ENCODE results near the gene ACTA2.
"Not testable (repeated sequence)": the region's sequence is repeated elsewhere in the genome, so short reads cannot be mapped to it uniquely, and the experiment has no call there.

Gene ACTA2

DNA sequence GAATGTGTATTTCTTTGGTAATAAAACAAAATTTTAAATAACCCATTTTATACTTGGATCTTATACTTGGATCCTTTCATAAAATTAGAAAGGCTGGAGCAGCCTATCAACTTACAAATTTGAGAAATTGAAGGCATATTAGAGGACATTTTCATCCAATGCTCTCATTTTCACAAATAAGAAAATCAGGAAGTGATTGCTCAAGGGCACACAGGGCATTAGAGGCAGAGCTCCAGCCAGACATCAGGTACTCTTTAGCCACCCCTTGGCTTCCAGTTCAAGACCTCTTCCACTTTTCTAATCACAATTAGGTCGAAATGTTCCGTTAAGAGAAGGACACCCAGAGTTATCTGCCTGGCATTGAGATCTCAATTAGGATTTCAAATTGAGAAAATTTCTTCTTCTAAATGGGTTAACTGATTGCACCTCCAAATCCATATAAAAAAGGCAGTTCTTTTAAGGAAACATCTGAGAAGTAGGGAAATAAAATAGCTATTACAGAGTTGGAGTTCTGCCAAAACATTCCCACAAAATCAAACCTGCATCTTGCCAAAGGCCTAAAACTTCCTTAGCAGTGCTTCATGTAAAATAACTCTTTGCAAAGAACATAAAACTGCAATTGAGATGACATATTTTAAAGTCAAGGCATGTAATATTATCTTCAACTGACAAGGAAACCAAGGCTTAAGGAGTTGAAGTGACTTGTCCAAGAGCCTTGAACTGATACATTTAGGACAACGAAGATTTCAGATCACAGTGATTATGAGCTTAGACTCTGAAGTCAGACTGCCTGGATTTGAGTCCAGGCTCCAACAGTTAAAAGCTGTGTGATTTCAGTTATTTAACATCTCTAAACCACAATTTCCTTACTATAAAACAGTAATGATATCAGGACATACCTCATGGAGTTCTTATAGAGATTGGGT is 2.4 kb downstream of the ACTA2 start:
- DNase-seq (ENCODE audit: low read depth in 2 of 2, low spot score in 1 of 2): no peak

DNA sequence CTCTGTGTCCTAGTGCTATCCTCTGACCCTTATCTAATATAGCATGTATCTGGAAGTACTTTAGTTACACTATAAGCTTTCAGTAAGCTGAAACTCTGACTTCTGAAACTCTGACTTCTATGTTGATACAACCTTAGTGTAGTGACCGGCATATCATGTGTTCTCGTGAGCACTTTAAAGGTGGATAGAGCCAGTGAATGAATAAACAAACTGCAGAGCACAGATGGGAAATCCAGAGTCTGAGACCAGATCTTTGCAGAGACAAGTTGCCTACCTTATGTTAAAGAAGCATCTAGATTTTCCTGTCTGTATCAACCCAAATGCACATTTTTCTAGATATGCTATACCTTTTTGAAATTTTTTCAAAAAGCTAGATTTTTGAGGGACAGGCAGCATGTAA is 3.5 kb downstream of the ACTA2 start:
- DNase-seq (ENCODE audit: low read depth in 2 of 2, low spot score in 1 of 2): no peak

DNA sequence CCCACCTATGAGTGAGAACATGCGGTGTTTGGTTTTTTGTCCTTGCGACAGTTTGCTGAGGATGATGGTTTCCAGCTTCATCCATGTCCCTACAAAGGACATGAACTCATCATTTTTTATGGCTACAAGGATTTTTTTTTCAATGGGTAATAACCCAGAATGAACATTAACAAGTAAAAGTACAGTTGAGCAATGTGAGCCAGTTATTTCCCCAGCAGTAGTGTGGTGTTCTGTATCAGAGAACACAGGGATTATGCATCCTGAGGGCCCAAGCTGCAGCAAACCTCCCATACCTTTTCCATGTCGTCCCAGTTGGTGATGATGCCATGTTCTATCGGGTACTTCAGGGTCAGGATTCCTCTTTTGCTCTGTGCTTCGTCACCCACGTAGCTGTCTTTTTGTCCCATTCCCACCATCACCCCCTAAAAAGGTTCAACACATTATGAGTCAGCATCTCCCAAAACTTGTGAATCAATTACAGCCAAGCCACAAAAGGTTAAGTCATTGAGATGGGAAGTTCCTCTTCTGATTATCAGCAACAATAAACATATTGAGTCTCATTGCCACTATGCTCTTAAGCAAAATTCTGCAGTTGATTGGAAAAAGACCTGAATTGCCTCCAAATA is 5.5 kb downstream of the ACTA2 start:
- no peak for DNase-seq (ENCODE audit: low read depth in 2 of 2, low spot score in 1 of 2)

DNA sequence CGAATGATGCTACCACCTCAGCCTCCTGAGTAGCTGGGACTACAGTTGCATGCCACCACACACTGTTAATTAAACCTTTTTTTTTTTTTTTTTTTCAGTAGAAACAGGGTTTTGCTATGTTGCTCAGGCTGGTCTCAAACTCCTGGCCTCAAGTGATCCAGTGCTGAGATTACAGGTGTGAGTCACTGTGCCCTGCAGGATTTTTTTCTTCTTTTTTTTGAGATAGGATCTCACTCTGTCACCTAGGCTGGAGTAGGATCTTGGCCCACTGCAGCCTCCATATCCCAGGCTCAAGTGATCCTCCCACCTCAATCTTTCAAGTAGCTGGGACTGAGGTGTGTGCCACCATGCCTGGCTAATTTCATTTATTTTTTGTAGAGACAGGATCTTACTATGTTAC is 6.4 kb downstream of the ACTA2 start:
- no peak for DNase-seq (ENCODE audit: low read depth in 2 of 2, low spot score in 1 of 2)

DNA sequence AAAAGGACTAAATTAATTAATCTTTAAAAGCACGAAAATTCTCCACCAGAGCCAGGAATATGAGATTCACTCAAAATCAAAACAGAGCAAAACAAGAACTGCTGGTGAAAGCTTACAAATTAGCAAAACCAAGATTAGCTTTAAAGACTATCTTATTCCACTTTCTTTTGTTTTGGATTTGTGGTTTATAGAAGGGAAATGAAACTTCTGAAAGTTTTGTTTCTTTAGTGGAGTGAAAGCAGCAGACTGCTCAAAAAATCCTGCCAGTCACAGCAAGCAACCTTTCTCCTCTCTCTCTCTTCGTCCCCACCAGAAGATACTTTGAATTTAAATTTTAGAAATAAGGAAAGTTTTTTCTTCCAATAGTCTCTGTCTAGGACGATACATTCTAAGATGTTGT is 7.8 kb downstream of the ACTA2 start:
- DNase-seq (ENCODE audit: low read depth in 2 of 2, low spot score in 1 of 2): no peak

DNA sequence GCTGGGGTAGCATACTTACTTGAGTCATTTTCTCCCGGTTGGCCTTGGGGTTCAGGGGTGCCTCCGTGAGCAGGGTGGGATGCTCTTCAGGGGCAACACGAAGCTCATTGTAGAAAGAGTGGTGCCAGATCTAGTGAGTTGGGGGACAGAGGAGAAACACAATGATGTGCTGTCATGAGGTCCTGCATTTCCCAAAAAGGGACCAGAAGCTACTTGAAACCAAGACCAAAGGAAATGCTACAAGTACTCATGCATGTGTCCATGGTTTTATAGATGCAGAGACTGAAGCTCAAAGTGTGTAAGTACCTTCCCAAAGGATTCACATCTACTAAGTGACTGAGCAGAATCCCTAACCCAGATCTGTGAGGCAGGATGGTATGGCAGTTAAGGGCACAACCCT is 8.8 kb downstream of the ACTA2 start:
- DNase-seq (ENCODE audit: low read depth in 2 of 2, low spot score in 1 of 2): no peak

DNA sequence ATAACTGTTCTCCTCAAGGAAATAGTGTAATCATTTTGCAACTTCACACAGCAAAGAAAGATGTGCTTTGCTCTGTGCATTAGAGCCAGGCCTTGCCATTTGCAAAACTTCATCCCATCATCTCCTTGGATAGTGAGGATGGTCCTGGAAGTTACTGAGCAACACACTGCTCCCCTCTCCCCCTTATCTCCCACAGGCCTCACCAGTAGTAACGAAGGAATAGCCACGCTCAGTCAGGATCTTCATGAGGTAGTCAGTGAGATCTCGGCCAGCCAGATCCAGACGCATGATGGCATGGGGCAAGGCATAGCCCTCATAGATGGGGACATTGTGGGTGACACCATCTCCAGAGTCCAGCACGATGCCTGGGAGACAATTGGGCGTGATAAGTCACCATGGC is 11.5 kb downstream of the ACTA2 start:
- DNase-seq (ENCODE audit: low read depth in 2 of 2, low spot score in 1 of 2): no peak

DNA sequence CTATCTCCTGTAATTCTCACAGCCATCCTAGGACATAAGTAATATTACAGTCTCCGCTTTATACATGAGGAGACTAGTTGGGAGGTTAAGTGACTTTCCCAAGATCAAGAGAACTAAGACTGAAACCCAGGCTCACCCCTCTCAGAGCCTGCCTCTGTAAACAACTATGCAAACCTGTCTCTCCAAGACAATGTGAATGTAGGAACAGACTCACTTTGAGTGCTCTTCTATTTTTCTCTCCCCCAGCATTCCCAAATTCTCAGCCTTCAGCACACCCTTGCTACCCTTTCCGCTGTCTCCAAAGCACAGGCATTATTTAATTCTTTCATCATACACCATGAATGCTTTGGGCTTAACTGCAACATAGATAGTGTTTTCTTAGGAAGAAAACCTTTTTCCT is 13.6 kb downstream of the ACTA2 start:
- DNase-seq (ENCODE audit: low read depth in 2 of 2, low spot score in 1 of 2): no peak

DNA sequence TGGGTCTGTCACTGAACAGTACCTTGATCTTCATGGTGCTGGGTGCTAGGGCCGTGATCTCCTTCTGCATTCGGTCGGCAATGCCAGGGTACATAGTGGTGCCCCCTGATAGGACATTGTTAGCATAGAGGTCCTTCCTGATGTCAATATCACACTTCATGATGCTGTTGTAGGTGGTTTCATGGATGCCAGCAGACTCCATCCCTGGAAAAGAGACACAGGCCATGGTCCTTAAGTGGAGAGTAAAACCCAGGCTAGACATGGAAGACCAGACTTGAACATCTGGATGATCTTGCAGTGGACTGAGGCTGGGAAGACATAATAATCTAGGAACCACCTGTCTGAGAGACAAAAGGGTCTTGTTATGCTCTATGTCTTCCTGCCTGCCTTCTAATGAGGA is 14.5 kb downstream of the ACTA2 start:
- no peak for DNase-seq (ENCODE audit: low read depth in 2 of 2, low spot score in 1 of 2)

DNA sequence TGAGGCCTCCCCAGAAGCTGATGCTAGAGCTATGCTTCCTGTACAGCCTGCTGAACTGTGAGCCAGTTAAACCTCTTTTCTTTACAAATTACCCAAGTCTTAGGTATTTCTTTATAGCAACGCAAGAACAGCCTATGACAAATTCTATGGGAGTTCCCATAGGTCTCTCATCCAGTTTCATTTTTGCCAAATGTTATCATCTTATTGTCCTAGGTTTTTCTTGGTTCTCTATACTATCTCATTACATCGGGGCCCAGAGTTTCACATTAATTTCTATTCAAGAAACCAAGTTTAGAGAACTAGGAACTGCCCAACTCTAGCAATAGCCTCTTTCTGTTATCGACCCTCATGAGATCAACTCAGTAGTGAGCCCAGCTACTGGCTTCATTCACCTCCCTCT is 15.9 kb downstream of the ACTA2 start:
- DNase-seq (ENCODE audit: low read depth in 2 of 2, low spot score in 1 of 2): no peak

DNA sequence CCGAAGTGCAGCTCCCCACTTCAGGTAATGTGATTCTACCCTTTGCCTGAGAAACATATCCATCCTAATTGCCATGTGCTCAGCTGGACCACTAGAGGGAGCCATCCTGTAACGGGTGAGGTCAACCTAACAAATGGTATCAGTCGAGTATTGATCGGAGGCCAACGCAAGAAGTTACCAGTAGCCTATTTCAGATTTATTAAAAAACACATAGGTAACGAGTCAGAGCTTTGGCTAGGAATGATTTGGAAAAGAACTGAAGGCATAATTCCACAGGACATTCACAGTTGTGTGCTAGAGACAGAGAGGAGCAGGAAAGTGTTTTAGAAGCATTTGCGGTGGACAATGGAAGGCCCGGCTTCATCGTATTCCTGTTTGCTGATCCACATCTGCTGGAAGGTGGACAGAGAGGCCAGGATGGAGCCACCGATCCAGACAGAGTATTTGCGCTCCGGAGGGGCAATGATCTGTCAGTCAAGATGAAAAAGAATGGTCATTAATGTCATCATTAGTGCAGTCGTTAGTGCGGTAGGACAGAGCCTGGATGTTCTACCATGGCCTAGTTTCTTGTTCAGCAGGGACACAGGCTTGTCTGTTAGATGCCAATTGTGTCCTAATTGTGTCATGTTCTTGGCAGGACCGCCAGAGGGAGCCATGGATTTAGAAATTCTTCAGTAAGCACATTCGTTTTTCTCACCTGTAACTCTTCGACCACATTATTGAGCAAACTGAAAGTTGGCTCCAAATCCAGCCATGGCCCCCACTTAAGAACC is 17.5 kb downstream of the ACTA2 start:
- peak; percentile 33 to 35 for DNase-seq (ENCODE audit: low read depth in 2 of 2, low spot score in 1 of 2)

DNA sequence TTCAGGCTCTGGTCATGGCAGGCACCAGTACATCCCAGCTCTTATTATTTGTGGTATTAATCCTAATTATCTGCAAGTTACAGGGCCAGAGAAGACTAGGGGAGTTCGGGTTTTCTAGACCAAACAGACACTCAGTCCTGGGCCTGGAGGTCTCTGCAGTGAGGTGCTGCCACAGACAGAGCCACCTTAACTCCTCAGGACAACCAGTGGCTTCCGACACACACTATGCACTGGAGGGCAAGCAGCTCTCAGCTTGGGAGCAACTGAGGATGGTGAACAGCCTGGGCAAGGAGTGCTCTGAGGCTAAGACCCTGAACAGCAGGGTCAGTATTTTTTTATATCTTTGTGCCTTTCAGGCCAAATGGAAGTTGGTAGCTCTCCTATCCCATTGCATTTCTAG is 19.0 kb downstream of the ACTA2 start:
- DNase-seq (ENCODE audit: low read depth in 2 of 2, low spot score in 1 of 2): no peak

DNA sequence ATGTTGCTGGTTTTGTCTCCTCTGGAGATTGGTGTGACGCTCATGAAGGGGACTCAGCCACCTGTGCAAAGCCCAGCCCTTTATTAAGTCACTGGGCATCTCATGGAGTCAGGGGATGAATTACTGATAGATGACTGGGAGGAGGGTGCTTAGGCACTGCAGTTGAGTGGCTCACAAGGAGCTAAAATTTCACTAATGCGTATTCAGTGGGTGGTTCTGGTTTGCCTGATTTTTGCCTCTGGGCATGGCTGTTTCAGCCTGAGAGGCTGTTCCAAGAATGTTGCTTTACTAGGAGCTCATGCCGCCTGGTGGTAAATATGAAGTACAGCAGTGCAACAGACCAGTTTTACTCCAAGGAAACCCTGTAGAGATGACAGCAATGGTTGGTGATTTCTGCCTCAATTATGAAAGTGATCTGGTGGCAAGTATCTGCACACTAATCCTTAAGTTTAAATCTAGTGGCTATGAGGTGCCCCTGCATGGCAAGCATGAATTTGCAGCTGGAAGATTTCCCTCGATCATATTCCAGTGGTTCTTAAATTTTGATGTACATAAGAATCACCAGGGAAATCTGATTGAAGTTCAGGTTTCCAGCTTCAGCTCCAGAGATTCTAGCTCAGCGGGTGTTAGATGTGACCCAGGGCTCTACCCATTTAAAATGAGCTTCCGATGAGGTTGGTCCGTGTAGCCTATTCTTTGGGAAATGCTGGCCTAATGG is 19.9 kb downstream of the ACTA2 start:
- peak; percentile 7 to 9 for DNase-seq (ENCODE audit: low read depth in 2 of 2, low spot score in 1 of 2)

DNA sequence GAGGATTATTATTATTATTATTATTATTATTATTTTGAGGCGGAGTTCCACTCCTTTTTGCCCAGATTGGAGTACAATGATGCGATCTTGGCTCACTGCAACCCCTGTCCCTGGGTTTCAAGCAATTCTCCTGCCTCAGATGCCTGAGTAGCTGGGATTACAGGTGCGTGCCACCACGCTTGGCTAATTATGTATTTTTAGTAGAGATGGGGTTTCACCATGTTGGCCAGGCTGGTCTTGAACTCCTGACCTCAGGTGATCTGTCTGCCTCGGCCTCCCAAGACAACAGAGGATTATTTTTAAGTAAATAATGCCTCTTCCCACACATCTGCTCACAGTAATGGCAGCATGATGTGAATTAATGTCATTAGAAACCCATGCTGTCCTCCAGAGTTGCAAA is 20.5 kb downstream of the ACTA2 start:
- DNase-seq (ENCODE audit: low read depth in 2 of 2, low spot score in 1 of 2): not testable (repeated sequence)

DNA sequence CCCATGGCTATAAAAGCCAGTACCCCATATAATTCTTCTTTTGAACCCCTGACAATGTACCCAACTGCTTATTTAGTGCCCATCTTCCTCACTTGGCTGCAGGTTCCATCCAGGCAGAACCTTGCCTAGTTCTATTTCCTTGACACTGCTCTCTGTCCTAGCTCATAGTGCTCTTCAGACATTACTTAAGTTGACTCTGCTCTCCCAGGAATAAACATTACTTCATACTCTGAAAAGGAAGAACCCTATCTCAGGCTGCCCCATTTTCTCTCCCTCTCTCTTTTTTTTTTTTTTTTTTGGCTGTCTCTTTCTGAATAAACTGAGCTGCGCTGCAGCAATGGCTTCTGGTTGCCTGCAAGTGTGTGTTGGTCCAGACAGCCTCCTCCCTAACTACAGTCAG is 21.0 kb downstream of the ACTA2 start:
- no peak for DNase-seq (ENCODE audit: low read depth in 2 of 2, low spot score in 1 of 2)

DNA sequence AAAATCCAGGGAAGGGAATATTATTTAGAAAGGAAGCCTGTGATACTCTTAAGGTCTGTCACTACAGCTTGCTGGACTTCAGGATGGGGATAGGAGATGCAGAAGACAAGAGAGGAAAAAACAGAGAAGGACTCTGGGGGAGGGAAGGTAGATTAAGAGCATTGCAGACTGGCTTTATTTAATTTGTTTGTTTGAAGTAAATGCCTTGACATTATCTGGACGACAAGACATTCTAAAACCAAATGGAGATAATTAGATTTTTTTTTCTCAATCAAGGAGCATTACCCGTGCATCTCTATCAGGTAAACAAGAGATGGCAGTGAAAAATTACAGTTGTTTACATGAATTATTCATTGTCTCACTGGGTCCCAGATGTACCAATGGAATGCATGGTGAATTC is 24.3 kb downstream of the ACTA2 start:
- DNase-seq (ENCODE audit: low read depth in 2 of 2, low spot score in 1 of 2): no peak

DNA sequence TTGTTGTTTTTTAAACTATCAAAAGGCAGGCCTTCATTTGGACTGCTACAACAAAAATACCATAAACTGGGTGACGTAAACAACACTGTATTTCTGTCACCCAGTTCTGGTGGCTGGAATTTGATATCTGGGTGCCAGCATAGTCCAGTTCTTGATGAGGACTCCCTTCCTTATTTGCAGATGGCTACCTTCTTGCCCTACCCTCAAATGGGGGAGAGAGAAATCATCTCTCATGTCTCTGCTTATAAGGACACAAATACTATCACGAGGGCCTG is 25.2 kb downstream of the ACTA2 start:
- DNase-seq (ENCODE audit: low read depth in 2 of 2, low spot score in 1 of 2): no peak

DNA sequence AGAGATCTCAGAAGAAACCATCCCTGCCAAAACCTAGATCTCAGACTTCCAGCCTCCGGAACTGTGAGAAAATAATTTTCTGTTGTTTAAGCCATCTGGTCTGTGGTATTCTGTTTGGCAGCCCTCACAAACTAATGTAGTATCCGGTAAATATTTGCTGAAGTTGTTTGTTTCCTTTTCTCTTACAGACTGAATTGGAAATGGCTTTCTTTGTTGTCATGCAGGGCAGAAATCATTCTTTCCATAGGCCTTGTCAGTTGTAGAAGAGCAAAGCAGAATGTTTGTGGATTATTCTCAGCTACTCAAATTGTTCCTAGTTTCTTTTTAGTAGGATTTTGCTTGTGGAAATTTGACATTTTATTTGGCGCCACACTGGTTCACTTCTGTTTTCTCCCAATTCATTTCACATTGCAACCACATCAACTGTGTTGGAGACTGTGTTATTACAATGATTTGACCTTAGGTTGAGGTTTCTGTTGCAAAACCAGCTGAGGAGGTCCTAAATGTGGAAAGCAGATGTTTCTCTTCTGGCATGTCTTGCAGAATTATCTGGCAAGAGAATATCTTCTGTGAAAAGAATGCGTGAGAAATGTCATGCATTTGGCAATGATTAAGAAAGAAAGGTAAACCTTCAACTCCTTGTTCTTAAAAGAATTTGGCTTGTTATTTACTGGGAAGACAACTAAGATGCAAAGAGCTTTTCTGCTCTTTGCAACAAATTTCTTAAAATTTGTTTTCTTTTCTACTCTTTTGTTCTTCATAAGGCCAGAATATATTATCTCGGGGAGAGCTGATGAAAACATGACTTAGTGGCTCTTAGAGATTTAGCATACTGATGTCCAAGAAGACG is 25.8 kb downstream of the ACTA2 start:
- DNase-seq (ENCODE audit: low read depth in 2 of 2, low spot score in 1 of 2): no peak

DNA sequence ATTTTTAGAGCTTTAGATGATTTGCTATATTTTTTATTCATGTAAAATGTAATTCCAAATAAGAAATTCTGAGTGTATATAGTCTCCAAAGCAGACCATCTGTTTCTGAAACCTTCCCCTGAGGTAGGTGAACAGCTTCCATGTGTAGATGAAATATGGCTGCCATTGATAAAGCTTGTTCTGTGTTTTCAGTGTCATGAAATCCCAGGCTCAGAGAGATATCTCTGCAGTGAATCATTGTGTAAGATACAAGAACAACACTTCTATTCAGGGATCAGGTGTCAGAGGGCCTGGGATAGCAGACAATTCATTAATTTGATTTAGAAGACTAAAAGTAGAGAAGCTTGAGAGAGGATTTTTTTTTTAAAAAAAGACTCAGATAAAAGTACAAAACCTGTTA is 29.1 kb downstream of the ACTA2 start:
- no peak for DNase-seq (ENCODE audit: low read depth in 2 of 2, low spot score in 1 of 2)

DNA sequence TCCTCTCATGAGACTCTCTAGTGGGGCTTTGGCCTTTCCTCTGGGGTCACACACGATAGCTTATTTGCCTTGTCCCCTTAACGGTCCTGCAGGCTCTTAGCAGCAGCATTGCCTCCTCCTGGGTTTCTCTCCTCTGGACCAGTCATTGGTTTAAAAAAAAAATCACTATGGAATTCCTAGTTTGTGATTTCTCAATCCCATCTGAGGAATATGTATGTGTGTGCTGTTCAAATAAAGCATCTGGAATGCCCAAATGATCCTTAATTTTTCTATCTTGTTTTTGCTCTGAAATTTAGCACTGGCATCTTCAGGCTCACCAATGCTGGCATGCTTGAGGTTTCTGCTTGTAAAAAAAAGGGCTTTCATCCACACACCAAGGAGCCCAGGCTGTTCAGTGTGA is 30.5 kb downstream of the ACTA2 start:
- DNase-seq (ENCODE audit: low read depth in 2 of 2, low spot score in 1 of 2): no peak
